Tongue (tissue), 2 donors: ENCODE data around the gene SARS2. TPM values are rescaled to one million over a fixed set of nuclear protein-coding genes. Genes with fewer than 3 reads are reported as not detected.
"Not testable (repeated sequence)": the region's sequence is repeated elsewhere in the genome, so short reads cannot be mapped to it uniquely, and the experiment has no call there.

Experiments used
- DNase-seq: peaks from one replicate; pipeline ENCODE4 v3.0.0-alpha.2; 2015
- total RNA-seq: library from RNA; depleted of rRNA; stranded (reverse); fragments of >200 nt; gene quantifications from one replicate; pipeline ENCODE4 v1.2.3, GENCODE V29; 2014

SARS2 gene
- total RNA-seq, 1 donor from 2014 or later, result 11.3 TPM

GRCh38 chr19:38889803-38890202 is 40.8 kb downstream of the SARS2 start:
- DNase-seq, result no peak

DNA sequence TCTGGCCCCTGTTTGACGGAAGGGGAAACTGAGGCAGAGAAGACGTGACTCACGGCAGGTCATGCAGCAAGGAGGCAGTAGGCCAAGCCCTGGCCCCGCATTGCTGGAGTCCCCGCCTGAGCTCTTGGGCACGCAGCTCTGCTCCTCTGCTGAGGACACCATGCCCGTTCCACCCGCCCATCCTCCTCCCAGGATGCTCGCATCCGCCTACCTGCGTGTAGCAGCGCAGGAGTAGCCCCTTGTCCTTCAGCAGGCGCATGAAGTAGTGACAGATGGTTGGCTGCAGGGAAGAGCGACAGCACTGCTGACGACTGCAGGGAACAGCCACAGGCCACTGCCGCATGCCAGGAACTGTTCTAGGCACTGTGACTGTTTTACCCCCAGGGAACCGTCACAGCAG is 41.7 kb downstream of the SARS2 start:
- DNase-seq, result no peak

DNA sequence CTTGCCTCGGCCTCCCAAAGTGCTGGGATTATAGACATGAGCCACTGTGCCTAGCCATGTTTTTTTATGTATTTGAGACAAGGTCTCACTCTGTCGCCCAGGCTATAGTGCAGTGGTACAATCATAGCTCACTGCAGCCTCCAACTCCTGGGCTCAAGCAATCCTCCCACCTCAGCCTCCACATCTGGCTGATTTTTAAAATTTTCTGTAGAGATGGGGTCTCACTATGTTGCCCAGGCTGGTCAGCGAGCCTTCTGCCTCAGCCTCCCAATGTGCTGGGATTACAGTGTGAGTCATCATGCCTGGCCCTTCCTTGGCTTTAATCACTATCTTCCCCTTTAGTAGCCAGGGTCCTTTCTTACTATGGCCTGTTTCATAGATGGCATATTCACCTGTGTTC is 45.9 kb downstream of the SARS2 start:
- DNase-seq, result not testable (repeated sequence)

DNA sequence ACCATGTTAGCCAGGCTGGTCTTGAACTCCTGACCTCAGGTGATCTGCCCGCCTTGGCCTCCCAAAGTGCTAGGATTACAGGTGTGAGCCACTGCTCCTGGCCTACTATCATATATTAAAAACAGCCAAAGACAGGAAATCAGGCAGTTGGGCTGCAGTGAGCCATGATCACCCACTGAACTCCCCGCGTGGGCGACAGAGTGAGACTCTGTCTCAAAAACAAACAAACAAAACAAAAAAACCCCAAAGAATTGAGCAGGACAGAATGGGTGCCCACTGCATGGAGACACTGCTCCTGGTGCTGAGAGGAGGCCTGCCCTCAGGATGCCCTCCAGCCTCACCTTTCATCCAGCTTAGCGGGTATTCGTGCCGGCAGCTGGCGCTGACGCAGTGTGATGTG is 47.3 kb downstream of the SARS2 start:
- DNase-seq, result no peak

GRCh38 chr19:38880882-38881609 is 49.5 kb downstream of the SARS2 start:
- DNase-seq, result no peak

DNA sequence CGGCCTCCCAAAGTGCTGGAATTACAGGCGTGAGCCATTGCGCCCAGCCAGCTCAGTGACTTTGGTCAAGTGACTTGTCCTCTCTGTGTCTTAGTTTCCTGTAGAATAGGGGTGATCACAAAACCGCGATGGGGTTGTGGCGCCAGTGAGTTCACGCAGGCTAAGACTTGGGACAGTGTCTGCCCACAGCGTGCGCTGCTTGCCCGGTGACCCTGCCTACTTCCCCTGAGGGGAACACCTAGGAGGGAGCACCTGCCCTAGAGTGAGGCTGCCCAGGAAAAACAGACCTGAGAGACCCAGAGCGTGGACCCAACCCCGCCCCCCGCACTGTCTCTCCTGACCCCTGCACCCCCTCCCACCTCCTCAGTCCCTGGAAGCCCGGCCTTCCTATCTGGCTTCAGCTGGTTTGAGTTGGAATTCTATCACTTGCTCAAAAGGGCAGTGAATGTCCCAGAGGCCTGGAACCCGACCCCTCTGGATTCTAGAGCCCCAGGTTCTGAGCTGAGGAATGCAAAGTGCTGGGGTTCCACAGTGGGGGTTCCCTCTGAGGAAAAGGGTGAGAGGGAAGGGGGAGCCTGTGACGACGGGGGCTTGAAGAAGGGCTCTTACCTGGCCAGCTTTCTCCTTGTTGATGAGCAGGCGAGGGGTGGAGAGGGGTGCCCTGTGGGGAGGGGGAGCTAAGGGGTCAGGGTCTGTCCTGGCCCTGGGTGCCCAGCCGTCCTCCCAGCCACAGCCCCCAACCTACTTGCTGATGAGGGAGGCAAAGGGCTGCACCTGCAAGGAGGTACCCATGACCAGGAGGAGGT is 50.3 kb downstream of the SARS2 start:
- no peak for DNase-seq

GRCh38 chr19:38879400-38879751 is 51.2 kb downstream of the SARS2 start:
- DNase-seq, result no peak

DNA sequence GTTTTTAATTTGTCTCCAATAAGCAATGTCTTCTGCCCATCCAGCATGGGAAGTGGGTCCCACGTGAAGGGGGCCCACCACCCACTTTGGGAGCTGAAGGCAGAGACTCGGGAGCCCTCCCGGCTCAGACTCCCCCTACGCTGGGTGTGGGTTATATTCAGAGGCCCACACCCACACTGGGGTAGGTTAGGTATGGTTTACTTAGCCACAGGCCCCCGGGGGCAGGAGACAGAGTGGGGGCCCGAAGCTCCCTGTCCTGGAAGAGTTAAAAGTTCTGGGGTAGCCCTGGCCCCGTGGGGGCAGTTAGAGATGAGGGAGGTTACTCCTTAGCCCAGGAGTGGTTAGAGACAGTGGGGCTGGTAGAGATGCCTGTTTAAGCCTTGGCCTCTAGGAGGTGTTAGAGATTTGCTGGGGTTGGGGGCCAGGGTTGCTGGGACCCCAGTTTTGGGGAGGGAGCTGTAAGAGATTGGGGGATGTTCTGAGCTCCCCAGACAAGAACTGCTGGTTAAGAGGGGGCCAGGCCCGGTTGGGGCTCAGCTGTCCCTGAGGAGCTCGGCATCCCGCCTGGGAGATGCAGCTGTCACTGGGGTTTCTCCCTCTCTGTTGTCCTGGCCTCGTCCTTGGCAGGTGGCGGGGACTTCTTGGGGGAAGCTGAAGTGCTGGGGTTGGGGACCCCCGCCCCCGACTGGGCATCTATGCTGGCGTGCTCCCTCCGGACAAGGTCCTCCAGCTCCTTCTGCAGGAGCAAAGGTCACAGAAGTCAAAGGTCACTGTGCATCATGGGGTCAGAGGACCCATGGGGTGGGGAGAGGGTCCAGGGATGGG is 51.8 kb downstream of the SARS2 start:
- no peak for DNase-seq

- DNase-seq, result no peak
Observed at GRCh38 chr19:38877781-38878574, 52.6 kb downstream of the SARS2 start, which contains the start of gene RINL. TSS of gene RINL (minus strand) at chr19:38878275. CDS start at chr19:38876742, 1,533 bp downstream.

DNA sequence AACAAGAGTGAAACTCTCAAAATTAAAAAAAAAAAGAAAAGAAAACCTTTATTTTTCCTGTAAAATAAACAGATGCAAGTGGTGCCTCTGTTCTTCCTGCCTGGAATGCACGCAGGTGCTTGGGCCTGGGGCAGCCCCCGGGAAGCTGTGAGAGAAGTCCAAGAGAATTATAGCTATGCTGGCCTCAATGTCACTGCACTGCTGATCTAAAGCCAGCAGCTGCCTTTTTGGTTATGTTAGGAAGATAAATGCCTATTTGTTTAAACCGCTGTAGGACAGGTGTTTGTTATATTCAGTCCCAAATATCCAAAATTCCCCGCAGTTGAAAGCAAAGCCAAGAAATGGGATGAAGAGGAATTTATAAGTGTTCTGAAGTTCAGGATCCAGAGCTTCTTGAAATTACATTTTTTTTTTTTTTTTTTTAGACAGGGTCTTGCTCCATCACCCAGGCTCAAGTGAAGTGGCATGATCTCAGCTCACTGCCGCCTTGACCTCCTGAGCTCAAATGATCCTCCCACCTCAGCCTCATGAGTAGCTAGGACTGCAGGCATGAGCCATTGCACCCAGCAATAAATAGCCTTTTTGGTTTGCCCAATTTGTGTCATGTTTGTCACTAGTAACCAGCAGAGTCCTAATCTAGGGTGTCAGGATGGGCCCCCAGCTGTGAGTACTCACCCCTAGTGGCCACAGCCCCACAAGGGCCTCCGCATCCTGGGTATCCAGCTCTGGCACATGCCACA is 54.7 kb downstream of the SARS2 start:
- DNase-seq, result peak; percentile 57

DNA sequence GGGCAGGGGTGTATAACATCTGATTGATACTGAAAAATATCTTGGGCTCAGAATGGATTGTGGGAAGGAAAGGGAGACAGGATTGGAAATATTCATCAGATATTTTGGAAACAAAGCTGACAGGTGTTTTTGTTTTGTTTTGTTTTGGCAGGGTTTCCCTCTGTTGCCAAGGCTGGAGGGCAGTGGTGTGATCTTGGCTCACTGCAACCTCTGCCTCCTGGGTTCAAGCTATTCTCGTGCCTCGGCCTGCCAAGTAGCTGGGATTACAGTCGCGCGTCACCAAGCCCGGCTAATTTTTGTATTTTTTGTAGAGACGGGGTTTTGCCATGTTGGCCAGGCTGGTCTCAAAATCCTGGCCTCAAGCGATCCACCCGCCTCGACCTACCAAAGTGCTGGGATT is 57.2 kb downstream of the SARS2 start:
- peak; percentile 35 for DNase-seq

DNA sequence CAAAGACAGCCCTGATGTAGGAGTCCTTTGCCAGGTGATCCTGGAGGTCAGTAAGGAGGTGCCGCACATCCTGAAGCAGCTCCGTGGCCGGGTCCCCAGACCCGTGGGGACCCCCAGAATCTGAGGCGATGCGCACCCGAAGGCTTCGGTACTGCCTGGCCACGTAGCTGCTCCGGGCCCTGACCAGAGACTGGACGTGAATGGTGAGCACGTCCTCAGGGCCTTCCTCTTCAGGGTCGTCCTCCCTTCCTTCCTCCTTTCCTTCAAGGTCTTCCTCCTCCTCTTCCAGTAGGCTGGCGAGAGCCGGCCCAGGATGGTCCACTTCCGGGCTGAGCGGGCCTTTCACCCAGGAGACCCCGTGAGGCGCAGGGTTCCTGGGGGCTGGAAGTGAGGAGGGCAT is 60.0 kb downstream of the SARS2 start:
- no peak for DNase-seq

- peak; percentile 81 for DNase-seq
Observed at GRCh38 chr19:38869836-38870607, 60.5 kb downstream of the SARS2 start.

- DNase-seq, result no peak
Observed at GRCh38 chr19:38869160-38869835, 61.3 kb downstream of the SARS2 start.

DNA sequence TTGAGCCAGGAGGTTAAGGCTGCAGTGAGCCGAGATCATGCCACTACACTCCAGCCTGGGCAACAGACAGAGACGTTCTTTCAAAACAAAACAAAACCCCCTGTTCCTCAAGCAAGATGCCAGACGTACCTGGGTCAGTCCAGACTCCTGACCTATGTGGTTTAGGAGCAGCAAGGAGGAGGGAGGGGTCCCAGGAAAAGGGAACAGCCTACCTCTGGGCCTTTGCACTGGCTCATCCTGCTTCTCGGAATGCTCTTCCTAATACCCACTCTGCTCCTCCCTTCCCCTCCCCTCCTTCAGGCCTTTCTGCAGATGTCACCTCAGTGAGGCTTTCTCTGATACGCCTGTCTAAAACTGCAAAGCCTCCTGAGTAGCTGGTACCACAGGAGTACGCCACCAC is 62.0 kb downstream of the SARS2 start:
- DNase-seq, result no peak

DNA sequence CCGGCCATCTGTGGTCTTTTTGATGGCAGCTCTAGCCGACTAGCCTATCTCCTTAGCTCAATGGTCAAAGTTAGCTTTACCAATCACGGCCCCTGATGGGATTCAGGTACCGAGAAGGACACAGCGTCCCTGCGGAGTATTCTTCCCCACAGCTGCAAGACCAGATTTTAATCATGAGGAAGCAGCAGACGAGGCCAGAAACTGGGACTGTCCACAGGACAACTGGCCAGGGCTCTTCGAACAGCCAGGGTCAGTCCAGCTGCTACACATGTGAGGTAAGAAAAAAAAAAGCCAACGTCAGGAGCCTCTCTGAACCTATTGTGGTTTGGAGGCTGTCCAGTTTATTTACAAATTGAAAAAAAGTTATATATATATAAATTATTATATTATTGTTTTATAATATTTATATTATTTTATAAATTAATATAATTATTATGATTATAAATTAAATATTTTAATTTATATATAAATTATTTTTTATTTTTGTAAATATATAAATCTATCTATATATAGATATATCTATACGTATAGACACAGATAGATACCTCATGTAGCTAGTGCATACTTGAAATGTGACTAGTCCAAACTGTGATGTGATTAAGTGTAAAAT is 63.3 kb downstream of the SARS2 start:
- DNase-seq, result no peak
